H9 (cell line): ENCODE data around the gene PLGRKT. TPM values are rescaled to one million over a fixed set of nuclear protein-coding genes. Genes with fewer than 3 reads are reported as not detected.

Source experiments
- DNase-seq: peaks from one replicate; pipeline ENCODE4 v3.0.0-alpha.2; 2017
- H2AFZ ChIP-seq: one replicate; pipeline ENCODE4 v1.6.1; 2013; ENCODE audit warnings: mild to moderate bottlenecking, low read length, control low read depth, moderate library complexity
- H2AK5ac ChIP-seq: 2 replicates; pipeline ENCODE4 v1.6.1; 2013; ENCODE audit warnings: low read length, control low read depth, mixed read lengths; ENCODE audit not compliant: insufficient read length
- H2BK120ac ChIP-seq: one replicate; pipeline ENCODE4 v1.6.1; 2013; ENCODE audit warnings: low read depth, mild to moderate bottlenecking, low read length, control low read depth, inconsistent platforms; ENCODE audit not compliant: poor library complexity, severe bottlenecking
- H2BK12ac ChIP-seq: 2 replicates; pipeline ENCODE4 v1.6.1; 2013; ENCODE audit warnings: low read length, control low read depth, mixed read lengths, low read depth; ENCODE audit not compliant: insufficient read length
- H2BK15ac ChIP-seq: 2 replicates; pipeline ENCODE4 v1.6.1; 2013; ENCODE audit warnings: low read depth, low read length, control low read depth
- H2BK20ac ChIP-seq: one replicate; pipeline ENCODE4 v1.6.1; 2013; ENCODE audit warnings: low read depth, mild to moderate bottlenecking, low read length, control low read depth, inconsistent platforms; ENCODE audit not compliant: poor library complexity, severe bottlenecking
- H2BK5ac ChIP-seq: 2 replicates; pipeline ENCODE4 v1.6.1; 2013; ENCODE audit warnings: low read length, control low read depth, mixed read lengths; ENCODE audit not compliant: insufficient read length
- H3K14ac ChIP-seq: 2 replicates; pipeline ENCODE4 v1.6.1; 2013; ENCODE audit warnings: low read length, control low read depth; ENCODE audit not compliant: insufficient read depth
- H3K18ac ChIP-seq: 2 replicates; pipeline ENCODE4 v1.6.1; 2013; ENCODE audit warnings: low read depth, mild to moderate bottlenecking, mixed read lengths, low read length, control low read depth; ENCODE audit not compliant: insufficient read length
- H3K23ac ChIP-seq: 2 replicates; pipeline ENCODE4 v1.6.1; 2013; ENCODE audit warnings: low read length, control low read depth, mixed read lengths, low read depth; ENCODE audit not compliant: insufficient read length
- H3K23me2 ChIP-seq: 2 replicates; pipeline ENCODE4 v1.6.1; 2013; ENCODE audit warnings: low read depth, mild to moderate bottlenecking, mixed read lengths, low read length, control low read depth; ENCODE audit not compliant: insufficient read length, poor library complexity, severe bottlenecking
- H3K27ac ChIP-seq: 2 replicates; pipeline ENCODE4 v1.5.1; 2013; ENCODE audit warnings: low read length, control low read depth, mixed read lengths, low read depth; ENCODE audit not compliant: insufficient read length
- H3K27me3 ChIP-seq: 2 replicates; pipeline ENCODE4 v1.6.1; 2013; ENCODE audit warnings: low read length, control low read depth, inconsistent platforms; ENCODE audit not compliant: insufficient read depth
- H3K4ac ChIP-seq: 2 replicates; pipeline ENCODE4 v1.6.1; 2013; ENCODE audit warnings: low read depth, mild to moderate bottlenecking, control low read depth, inconsistent platforms, low read length, moderate library complexity
- H3K4me1 ChIP-seq: 2 replicates; pipeline ENCODE4 v1.6.1; 2013; ENCODE audit warnings: low read length, control low read depth, inconsistent platforms; ENCODE audit not compliant: insufficient read depth
- H3K4me2 ChIP-seq: 2 replicates; pipeline ENCODE4 v1.6.1; 2013; ENCODE audit warnings: low read length, control low read depth, mixed read lengths; ENCODE audit not compliant: insufficient read length, insufficient read depth
- H3K56ac ChIP-seq: 2 replicates; pipeline ENCODE4 v1.6.1; 2013; ENCODE audit warnings: low read depth, mild to moderate bottlenecking, mixed read lengths, low read length, control low read depth; ENCODE audit not compliant: insufficient read length
- H3K79me1 ChIP-seq: 2 replicates; pipeline ENCODE4 v1.6.1; 2013; ENCODE audit warnings: low read depth, mild to moderate bottlenecking, moderate library complexity, low read length, control low read depth, inconsistent platforms; ENCODE audit not compliant: insufficient read depth, poor library complexity, severe bottlenecking
- H3K79me2 ChIP-seq: 2 replicates; pipeline ENCODE4 v1.6.1; 2013; ENCODE audit warnings: low read length, control low read depth, inconsistent platforms; ENCODE audit not compliant: insufficient read depth
- H3K9ac ChIP-seq: 2 replicates; pipeline ENCODE4 v1.6.1; 2013; ENCODE audit warnings: low read length, control low read depth, mixed read lengths; ENCODE audit not compliant: insufficient read length; ENCODE audit errors: extremely low read depth
- H3K9me3 ChIP-seq: one replicate; pipeline ENCODE4 v1.6.1; 2013; ENCODE audit warnings: low read depth, low read length, inconsistent platforms; ENCODE audit not compliant: control insufficient read depth
- H3T11ph ChIP-seq: one replicate; pipeline ENCODE4 v1.6.1; 2013; ENCODE audit warnings: mild to moderate bottlenecking, low read length, control low read depth, inconsistent platforms
- H4K20me1 ChIP-seq: one replicate; pipeline ENCODE4 v1.6.1; 2013; ENCODE audit not compliant: control insufficient read depth, insufficient read length, insufficient read depth
- H4K5ac ChIP-seq: 2 replicates; pipeline ENCODE4 v1.6.1; 2013; ENCODE audit warnings: low read depth, mild to moderate bottlenecking, mixed read lengths, low read length, control low read depth; ENCODE audit not compliant: insufficient read length
- H4K8ac ChIP-seq: replicated peaks from 2 replicates; pipeline ENCODE4 v1.6.1; 2013; ENCODE audit warnings: low read length, control low read depth, mixed read lengths, low read depth; ENCODE audit not compliant: insufficient read length
- H4K91ac ChIP-seq: 2 replicates; pipeline ENCODE4 v1.6.1; 2013; ENCODE audit warnings: low read depth, mild to moderate bottlenecking, moderate library complexity, mixed read lengths, low read length, control low read depth; ENCODE audit not compliant: insufficient read length
- H3K27ac Mint-ChIP-seq, 3 experiments: 2 replicates in 2 of 3; 3 replicates in 1 of 3; pipeline ENCODE4 v1.8.0; 2020 to 2021; ENCODE audit warnings: mixed read lengths in 3 of 3, mild to moderate bottlenecking in 1 of 3, moderate library complexity in 1 of 3
- H3K27me3 Mint-ChIP-seq: 2 replicates; pipeline ENCODE4 v1.8.0; 2021; ENCODE audit warnings: low read depth, mild to moderate bottlenecking, moderate library complexity, mixed read lengths
- H3K36me3 Mint-ChIP-seq, 3 experiments: 2 replicates in 2 of 3; 3 replicates in 1 of 3; pipeline ENCODE4 v1.8.0; 2020 to 2021; ENCODE audit warnings: low read depth in 3 of 3, mixed read lengths in 3 of 3; ENCODE audit not compliant: insufficient read depth in 1 of 3
- H3K4me1 Mint-ChIP-seq, 2 experiments: 2 replicates each; pipeline ENCODE4 v1.8.0; 2020; ENCODE audit warnings: mixed read lengths in 2 of 2
- H3K4me3 Mint-ChIP-seq, 2 experiments: 2 replicates in 1 of 2; 3 replicates in 1 of 2; pipeline ENCODE4 v1.8.0; 2020 to 2021; ENCODE audit warnings: mild to moderate bottlenecking in 2 of 2, mixed read lengths in 2 of 2, moderate library complexity in 1 of 2
- H3K9me3 Mint-ChIP-seq, 2 experiments: 2 replicates in 1 of 2; 3 replicates in 1 of 2; pipeline ENCODE4 v1.8.0; 2020; ENCODE audit warnings: mild to moderate bottlenecking in 2 of 2, mixed read lengths in 2 of 2, moderate library complexity in 1 of 2
- WGBS: extraction: QIAGEN DNeasy Blood & Tissue Kit; methylation state at CpG from one replicate; pipeline ENCODE4 v1.1.7; 2013; ENCODE audit warnings: missing lambda C conversion rate, low lambda C conversion rate, mixed read lengths; ENCODE audit not compliant: insufficient read length; ENCODE audit errors: extremely low coverage; 5-methylcytosine and 5-hydroxymethylcytosine counted together
- total RNA-seq: library from RNA; stranded (reverse); gene quantifications from 2 replicates; pipeline ENCODE4 v1.2.1, GENCODE V29; 2021
- TF ChIP-seq, protein P1 (sequence below): fragments of 200-600 bp; sonication (generic); conservative IDR thresholded peaks from 3 replicates; pipeline ENCODE4 v1.8.0; 2021; ENCODE audit warnings: antibody characterized with exemption, mild to moderate bottlenecking

The PLGRKT gene
- total RNA-seq, 1 experiment from 2014 or later: 19.6 TPM

DNA sequence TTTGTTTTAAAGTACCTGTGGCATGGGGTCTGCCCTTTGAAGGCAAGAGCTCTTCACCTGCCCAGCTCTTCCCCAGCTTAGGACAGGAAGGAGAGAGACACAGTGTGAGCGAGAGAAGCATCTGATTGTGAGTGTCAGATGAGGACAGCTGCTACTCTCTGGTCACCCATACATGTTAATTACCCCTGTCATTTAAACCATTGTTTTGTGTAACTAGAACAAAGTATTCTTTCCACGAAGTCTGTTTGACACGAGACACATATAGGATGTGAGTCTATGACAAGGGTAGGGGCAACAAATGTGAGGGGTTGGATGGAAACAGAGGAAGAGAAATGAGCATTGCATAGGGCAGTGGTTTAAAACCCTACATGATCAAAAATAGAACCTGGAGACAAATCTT lies 9.6 kb upstream of the PLGRKT start:
- Histone ChIP-seq H3K23me2 (peaks cover 5% of the 10 kb centered on the region), H3K4ac (no peak overlapping the region), H3K4me2 (no peak overlapping the region), H3K79me1 (no peaks in the 10 kb centered on the region), H3K27ac (no peak overlapping the region), H2AK5ac (no peak overlapping the region), H4K5ac (no peak overlapping the region), H2BK5ac (no peak overlapping the region), H4K20me1 (no peaks in the 10 kb centered on the region), H3K9ac (no peak overlapping the region), H2BK120ac (no peak overlapping the region), H2BK20ac (no peak overlapping the region), H3K18ac (no peak overlapping the region), H2BK12ac (no peak overlapping the region), H4K8ac (no peak overlapping the region), H3T11ph (no peak overlapping the region), H3K56ac (no peak overlapping the region), H3K23ac (no peak overlapping the region), H3K9me3 (no peaks in the 10 kb centered on the region), H4K91ac (no peak overlapping the region), H2BK15ac (no peak overlapping the region), H2AFZ (no peak overlapping the region), H3K79me2 (no peaks in the 10 kb centered on the region), H3K14ac (no peak overlapping the region), H3K4me1 (no peaks in the 10 kb centered on the region; the same call in 1 of the 2 replicates), H3K27me3 (no peaks in the 10 kb centered on the region)
- H3K27me3 Mint-ChIP-seq: peaks cover 32% of the 10 kb centered on the region
- no CpG with 5 or more reads among the region's 3 CpGs for WGBS
- no peak overlapping the region for H3K4me3 Mint-ChIP-seq
- no peak overlapping the region for H3K27ac Mint-ChIP-seq
- H3K4me1 Mint-ChIP-seq: peaks cover 2 to 5% of the 10 kb centered on the region in 2 experiments; a peak in 3 of 4 replicates
- H3K9me3 Mint-ChIP-seq: peaks cover 0 to 2% of the 10 kb centered on the region in 2 experiments; a peak in 1 of 5 replicates
- no peaks in the 10 kb centered on the region for H3K36me3 Mint-ChIP-seq
- TF ChIP-seq, protein P1, sequence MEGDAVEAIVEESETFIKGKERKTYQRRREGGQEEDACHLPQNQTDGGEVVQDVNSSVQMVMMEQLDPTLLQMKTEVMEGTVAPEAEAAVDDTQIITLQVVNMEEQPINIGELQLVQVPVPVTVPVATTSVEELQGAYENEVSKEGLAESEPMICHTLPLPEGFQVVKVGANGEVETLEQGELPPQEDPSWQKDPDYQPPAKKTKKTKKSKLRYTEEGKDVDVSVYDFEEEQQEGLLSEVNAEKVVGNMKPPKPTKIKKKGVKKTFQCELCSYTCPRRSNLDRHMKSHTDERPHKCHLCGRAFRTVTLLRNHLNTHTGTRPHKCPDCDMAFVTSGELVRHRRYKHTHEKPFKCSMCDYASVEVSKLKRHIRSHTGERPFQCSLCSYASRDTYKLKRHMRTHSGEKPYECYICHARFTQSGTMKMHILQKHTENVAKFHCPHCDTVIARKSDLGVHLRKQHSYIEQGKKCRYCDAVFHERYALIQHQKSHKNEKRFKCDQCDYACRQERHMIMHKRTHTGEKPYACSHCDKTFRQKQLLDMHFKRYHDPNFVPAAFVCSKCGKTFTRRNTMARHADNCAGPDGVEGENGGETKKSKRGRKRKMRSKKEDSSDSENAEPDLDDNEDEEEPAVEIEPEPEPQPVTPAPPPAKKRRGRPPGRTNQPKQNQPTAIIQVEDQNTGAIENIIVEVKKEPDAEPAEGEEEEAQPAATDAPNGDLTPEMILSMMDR: no peak
- no peak for DNase-seq
